HG02840 (cell line): Measurements from ENCODE around the gene FDXACB1.
"Not testable (repeated sequence)": the region's sequence is repeated elsewhere in the genome, so short reads cannot be mapped to it uniquely, and the experiment has no call there.

Source experiments
- ATAC-seq: cut with Tn5 transposase; IDR thresholded peaks from one replicate; pipeline ENCODE4 v1.9.1; 2021; ENCODE audit warnings: mild to moderate bottlenecking, moderate library complexity, moderate number of reproducible peaks; ENCODE audit not compliant: unreplicated experiment, low FRiP score

Gene FDXACB1

DNA sequence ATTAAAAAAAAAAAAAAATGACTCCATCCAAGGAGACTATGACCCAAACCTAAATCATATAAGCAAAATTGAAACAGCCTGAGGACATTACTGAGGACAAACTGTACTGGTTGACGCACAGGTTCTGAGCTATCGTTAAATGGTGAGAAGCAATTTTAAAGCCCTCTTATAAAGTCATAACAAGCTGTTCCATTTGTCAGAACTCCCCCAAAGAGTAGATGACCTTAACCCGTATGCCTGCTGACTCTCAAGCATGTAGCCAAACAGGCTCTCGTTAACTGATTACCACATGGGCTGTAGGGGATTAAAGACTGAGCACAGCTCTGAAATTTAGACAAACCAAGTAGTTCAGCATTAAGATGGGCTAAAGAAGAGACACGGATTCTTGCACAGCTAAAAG is 30.4 kb upstream of the FDXACB1 start:
- ATAC-seq, result no peak

DNA sequence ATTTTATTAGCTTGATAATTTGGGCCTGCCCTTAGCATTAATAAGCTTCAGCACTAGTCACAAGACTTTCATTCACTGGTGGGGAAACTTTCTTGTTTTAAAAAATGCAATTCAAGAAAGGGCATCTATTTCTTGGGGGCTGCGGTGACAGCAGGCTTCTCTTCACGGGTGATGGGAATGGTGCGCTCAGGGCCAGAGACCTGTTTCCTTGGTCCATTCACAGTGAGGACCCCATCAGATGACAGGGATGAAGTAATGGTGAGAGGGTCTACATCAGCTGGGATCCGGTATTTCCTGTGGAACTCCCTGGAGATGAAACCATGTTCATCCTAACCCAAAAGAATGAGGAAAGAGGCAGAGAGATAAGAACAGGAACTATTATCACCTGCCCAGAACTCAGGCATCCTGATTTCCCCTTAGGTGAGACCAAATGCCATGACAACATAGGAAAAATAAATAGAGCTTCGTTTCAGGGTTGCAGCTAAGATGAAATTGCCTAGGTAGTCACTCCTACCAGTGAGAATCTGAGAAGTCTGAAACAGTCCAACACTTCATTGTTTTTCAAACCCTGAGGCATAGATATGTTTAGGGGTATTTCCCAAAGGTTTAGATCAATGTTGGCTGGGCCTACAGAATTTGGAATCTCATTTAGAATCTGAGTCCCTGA is 29.8 kb upstream of the FDXACB1 start:
- ATAC-seq, result no peak

DNA sequence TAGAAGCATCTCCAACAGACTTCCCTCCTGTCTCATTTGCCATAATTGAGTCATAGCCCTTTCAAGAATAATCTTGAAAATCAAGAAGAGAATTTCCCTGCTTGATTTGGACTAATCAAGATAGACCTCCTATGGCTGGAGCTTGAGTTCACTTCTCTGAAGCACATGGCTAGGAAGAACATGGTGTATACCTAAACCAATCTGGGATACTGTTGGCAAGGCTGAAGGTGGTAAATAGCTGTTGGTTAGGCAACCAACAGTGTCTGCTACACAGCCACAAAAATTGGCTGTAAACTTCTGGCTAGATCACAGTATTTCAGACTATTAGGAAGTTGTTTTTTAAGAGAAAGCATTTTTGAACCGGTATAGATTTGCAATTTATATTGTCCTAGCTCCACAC is 27.7 kb upstream of the FDXACB1 start:
- no peak for ATAC-seq

DNA sequence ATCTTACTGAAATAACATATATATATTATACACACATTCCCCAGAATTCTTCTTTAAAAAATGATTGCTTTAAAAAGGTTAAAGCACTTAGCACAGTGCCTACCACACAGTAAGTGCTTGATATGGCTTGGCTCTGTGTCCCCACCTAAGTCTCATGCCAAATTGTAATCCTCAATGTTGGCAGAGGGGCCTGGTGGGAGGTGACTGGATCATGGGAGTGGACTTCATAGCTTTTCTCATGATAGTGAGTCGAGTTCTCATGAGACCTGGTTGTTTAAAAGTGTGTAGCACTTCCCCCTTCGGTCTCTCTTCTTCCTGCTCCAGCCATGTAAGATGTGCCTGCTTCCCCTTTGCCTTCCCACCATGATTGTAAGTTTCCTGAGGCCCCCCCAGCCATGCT is 26.4 kb upstream of the FDXACB1 start:
- no peak for ATAC-seq

DNA sequence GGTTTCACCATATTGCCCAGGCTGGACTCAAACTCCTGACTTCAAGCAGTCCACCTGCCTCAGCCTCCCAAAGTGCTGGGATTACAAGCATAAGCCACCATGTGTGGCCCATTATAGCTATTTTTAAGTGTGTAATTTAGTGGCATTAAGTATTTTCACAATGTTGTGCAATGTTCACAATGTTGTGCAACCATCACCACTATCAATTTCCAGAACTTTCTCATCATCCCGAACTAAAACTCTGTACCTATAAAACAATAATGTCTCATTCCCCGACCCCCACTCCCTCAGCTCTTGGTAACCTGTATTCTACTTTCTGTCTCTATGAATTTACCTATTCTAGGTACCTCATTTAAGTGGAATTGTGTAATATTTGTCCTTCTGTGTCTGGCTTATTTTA is 7.9 kb upstream of the FDXACB1 start:
- ATAC-seq, result no peak

DNA sequence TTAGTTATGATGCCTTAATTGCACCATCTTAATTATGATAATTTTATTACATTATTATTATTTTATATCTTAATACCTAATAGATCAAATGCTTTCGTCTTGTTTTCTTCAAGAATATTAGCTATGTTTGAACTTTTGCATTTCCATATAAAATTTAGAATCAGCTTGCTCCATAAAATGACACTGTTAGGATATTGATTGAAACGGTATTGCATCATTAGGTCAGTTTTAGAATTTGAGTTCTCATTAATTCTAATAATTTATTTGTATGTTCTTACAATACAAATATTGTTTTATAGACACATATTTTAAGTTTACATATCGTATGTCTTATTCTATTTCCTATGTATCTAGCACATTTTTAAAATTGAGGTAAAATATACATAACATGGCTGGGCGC is 7.1 kb upstream of the FDXACB1 start:
- ATAC-seq, result no peak

DNA sequence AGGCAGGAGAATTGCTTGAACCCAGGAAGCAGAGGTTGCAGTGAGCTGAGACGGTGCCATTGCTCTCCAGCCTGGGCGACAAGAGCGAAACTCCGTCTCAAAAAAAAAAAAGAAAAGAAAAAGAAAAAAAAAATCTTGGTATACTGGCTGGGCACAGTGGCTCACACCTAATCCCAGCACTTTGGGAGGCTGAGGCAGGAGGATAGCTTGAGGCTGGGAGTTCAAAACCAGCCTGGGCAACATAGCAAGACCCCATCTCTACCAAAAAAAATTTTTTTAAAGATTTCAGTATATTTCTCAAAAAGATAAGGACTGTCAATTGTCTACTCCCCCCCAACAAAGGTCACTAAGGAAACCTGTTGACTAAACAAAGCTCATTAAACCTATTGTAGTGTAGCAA is 6.1 kb upstream of the FDXACB1 start:
- not testable (repeated sequence) for ATAC-seq

DNA sequence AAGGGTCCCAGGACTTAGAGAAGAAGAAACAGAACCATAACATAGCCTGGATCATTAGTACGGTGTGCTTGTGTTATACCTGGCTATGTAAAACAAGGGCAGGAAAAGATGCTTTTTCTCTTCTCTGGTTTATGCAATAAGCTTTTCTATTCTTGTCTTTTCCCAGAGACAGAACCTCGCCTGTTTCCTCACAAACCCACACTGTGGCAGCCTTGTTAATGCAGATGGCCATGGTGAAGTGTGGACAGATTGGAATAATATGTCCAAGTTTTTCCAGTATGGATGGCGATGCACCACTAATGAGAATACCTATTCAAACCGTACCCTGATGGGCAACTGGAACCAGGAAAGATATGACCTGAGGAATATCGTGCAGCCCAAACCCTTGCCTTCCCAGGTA is 3.2 kb upstream of the FDXACB1 start:
- ATAC-seq, result no peak

DNA sequence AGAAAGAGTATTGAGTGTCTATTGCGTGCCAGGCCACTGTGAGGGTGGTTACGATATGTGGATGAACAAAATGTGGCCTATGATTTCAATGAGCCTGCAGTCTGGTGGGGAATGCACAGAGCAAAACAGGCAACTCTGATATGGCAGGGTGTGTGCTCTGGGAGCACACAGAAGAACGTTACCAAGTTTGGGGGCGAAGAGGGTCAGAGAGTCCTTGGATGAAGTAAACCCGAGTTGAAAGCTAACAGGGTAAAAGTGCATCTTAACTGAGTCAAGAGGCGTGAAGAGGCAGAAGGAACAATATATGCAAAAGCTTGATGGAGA is 634 bp upstream of the FDXACB1 start:
- no peak for ATAC-seq

DNA sequence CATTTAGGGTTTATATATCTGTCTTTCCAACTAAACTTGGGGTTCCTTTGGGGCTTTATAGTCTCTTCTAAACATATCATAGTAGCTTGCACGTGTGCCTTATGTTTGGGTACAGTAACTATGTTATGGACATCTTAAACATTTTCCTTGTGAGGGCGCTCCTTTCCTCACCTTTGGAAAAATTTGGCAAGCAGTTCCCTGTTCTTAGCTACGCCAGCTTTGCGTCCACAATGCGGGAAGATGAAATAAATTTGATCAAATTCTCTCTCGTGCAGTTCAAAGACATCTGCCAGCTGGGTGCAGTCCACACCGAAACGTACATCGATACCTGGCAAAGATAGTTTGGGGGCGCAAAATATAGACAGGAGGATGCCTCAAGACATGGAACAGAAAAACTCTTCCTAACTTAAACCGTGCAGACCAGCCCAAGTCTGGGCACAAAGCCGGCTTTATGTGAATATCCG is 548 bp downstream of the FDXACB1 start:
- ATAC-seq, result peak; percentile 4

DNA sequence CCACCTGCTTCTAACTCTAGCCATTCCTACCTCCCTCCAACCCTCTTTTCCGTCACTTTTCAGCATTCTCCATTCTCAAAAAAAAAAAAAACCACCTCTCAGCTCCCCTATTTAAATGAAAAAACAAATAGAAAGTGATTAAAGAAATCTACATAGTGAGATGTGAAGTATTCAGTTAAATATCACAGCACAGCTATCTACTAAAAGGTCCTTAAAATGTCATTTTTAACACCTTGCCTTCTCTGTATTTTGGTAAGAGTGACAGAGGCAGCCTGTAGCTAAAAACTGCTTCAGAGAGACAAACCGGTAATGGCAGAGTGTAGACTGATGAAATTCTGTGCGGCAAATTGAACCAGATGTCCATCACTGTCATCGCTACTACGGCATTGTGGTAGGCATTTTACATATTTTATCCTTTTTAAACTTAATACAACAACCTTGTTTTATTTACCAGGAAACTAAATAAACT is 7.2 kb downstream of the FDXACB1 start:
- ATAC-seq, result no peak

DNA sequence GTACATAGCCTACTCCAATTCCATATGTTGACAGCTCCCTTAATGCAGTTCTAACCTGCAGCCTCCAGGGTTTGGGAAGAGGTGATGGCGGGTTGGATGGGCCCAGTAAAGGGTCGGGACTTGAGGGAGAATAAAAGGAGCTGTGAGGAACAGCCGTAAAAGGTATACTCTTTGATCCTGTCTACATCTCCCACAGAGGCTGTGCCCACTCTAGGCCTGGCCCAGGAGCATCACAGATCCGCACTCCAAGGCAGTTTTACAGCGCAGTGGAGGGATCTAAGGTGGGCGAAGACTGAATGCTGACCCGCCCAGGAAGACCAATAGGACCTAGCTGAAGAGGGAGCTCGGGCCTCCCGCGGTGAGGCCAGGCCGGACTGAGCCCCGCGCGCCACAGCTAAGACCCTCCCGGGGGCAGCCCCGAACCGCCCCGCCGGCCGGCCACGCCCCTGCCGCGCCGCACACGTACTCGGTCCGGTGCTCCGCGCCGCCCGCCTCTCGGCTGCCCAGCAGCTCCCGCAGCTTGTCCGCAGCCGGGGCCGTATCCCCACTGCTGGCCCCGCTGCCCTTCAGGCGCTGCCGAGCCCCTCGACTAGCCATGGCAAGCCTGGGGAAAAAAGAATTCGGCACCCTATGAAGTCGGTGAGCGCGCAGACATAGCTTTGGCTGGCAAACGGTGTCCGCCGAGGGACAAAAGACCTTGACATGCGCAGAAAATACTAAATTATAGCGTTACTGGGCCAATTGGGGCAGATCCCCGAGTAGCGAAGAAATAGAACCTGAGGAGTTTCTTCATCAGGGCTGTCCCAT is 7.9 kb downstream of the FDXACB1 start, which contains the start of gene ALG9:
Gene ALG9, minus strand, starts transcription at position 696 of the 807 bp plus-strand sequence. Its CDS starts 99 bp downstream, at position 597.
- ATAC-seq, result peak; percentile 82

DNA sequence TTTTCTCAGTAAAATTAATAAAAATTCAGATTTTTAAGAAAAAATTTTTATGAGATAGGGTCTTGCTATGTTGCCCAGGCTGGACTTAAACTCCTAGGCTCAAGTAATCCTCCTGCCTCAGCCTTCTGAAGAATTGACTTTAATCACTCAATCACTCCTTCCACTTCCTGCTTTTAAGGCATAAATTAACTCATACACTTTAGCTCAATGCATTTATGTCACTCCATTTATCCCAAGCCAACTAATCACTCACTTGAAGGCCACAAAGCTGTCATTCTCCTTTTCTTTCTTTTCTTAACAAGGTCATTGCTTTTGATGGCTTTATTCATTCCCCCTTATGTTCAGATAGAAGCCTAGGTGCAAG is 8.5 kb downstream of the FDXACB1 start:
- no peak for ATAC-seq

DNA sequence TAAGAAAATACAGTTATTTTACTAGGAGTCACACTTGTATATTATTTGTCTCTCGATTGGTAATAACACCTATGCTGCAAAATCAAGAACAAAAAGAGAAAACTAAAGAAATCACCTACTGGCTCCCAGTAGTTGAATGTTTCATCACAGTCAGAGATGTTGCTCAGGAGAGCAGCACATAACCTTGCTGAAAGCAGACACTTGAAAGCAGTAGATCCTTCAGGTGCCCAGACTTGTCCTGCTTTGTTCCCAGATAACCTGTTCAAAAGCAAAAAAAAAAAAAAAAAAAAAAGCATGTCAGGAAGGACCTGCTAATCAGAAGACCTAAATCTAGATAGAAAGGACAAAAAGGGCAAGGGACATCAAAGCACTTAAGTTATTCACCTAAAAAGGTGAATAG is 8.9 kb downstream of the FDXACB1 start:
- no peak for ATAC-seq

DNA sequence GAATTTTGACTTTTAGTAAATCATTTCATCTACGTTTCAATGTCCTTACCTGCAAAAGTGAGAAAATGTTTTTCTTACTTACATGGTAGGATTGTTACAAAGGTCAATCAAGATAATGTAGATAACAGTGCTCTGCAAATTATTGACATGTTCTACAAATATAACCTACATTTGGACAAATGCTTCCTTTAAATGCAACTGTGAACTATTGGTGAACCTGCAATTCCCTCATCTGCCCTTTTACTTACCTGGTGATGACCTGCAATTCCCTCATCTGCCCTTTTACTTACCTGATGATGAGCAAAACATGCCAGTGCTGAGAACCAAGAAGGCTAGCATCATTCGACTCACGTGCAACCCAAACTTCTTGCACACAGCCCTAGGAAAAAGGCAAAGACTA is 18.7 kb downstream of the FDXACB1 start:
- ATAC-seq, result no peak

DNA sequence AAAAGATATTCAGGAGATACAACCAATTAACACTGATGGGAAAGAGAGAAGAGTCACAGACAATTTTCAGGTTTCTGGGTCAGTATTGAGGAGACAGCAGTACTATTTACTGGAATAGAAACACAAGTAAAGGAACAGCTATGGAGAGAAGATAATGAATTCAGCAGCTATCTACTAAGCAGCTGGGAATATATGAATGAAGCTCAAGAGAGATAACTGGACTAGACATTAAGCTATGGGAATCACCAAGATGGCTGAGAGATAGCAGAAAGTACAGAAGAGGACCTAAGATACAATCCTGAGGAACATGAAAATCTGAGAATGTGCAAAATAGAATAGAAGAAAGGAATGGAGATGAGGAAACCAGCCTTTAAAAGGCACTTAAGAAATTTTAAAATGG is 23.5 kb downstream of the FDXACB1 start:
- no peak for ATAC-seq

DNA sequence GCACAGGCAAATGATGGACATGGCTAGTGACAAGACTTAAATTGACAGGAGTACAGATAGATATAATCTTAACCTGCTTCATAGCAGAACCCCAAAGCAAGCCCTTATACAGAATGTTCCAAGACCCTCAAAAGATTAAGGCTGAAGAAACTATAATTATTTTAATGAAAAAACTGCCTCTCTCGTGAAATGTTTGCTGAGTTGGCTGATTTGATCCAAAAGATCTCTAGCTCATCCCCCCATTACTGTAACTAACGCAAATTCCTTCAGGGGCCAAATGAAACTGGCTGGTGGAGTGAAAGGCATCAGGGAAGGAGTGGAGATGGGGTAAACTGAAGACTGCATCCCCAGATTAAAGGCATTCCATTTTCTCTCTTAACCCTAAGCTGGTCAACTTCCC is 26.9 kb downstream of the FDXACB1 start:
- no peak for ATAC-seq

DNA sequence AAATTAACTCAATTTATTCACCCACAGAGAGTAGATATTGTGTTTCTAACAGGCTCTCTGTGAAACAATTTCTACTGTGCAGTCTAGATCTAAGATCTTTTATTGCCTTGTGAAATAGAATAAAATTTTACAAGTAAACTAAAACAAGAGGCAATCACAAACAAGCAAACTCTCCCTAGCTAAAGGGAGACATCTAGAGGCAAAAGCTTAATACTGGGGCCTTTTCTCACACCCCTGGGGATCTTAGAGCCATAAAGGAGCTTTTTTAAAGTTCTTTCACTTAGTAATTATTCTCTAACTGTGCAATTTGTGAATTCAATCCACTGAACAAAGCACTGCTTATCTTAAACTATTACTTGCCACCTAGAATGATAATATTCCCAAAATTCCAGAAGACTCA is 27.3 kb downstream of the FDXACB1 start:
- no peak for ATAC-seq

DNA sequence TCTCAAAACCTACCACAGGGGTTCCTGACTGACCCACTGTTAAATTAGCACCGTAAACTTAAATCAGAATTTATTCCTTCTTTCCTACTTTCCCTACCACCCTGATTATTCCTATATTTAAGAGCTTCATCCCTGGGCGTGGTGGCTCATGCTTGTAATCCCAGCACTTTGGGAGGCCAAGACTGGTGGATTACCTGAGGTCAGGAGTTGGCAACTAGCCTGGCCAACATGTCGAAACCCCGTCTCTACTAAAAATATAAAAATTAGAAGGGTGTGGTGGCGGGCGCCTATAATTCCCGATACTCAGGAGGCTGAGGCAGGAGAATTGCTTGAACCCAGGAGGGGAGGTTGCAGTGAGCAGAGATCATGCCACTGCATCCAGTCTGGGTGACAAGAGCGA is 27.9 kb downstream of the FDXACB1 start:
- ATAC-seq, result no peak

DNA sequence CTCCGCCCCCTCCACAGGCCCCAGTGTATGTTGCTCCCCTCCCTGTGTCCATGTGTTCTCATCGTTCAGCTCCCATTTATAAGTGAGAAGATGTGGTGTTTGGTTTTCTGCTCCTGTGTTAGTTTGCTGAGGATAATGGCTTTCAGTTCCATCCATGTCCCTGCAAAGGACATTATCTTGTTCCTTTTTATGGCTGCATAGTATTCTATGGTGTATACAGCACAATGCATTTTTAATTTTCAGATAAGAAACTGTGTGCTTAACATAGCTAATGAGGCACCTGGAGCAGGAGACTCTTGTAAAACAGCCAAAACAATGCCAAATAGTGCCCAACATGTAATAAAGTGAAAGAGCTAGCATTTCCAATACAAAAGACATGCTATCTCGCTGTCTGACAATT is 29.3 kb downstream of the FDXACB1 start:
- no peak for ATAC-seq

DNA sequence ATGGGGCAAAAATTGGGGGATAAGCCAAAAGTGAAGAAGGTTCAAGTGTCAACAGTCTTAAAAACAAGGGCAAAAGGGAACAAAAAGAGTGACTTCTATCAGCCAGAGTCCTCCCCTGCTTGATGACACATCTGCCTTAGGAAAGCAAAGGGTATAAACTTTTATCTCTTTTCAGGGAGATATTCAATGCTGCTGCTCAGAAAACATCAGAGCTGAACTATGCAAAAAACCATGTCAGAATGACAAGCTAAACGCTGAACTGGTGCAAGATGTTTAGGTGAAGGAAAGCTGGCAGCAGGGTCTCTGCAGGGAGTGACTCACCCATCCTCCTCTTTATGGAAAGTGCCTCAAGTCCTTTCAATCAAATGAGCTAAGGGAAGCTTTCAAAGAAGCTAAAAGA is 32.3 kb downstream of the FDXACB1 start:
- no peak for ATAC-seq

DNA sequence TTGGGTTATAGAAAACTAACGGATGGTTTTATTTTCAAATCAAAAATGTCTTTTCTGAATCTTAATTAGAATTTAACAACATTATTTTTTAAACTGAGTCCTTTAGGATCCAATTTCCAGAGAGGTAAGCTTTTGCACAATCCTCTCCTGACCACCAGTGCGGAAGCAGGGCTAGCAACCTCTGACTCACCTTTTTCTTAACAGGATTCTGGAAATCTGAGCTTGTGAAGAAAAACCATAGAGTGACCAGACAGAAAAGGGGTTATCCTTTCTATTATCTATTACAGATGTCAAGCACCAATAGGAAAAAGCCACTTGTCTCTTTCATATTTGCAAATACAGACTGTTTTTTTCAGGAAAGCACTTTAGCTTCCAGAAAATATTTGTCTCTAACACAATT is 32.9 kb downstream of the FDXACB1 start:
- no peak for ATAC-seq
